A673 (cell line): ENCODE results near the gene POLR1D. TPM values are rescaled to one million over a fixed set of nuclear protein-coding genes. Genes with fewer than 3 reads are reported as not detected.
A peak's percentile ranks its signal among the peaks of the same experiment; 100 is the strongest.

Experiments used
- BruUV-seq: library from RNA; stranded (reverse); fragments of 400-500 nt; replicated peaks from 2 replicates; lab custom pipeline; 2021; lab: Mats Ljungman, UMichigan
- CTCF ChIA-PET: fragments of 300-600 bp; sonication (Branson Sonifier 250); formaldehyde crosslinking; loops from one replicate; lab custom pipeline; 2022; ENCODE audit warnings: antibody characterized with exemption; lab: Charles Lee
- POLR2A ChIA-PET: fragments of 300-600 bp; sonication (Branson Sonifier 250); formaldehyde crosslinking; loops from one replicate; lab custom pipeline; 2022; ENCODE audit warnings: antibody characterized with exemption; ENCODE audit not compliant: low non-redundant PET; lab: Charles Lee
- DNase-seq: peaks from one replicate; pipeline ENCODE4 v3.0.0-alpha.2; 2015; ENCODE audit warnings: low spot score
- H3K27ac ChIP-seq: fragments of 200-600 bp; sonication (generic); 2 replicates; pipeline ENCODE4 v1.5.1; 2016; ENCODE audit warnings: mixed run types, low read depth, mild to moderate bottlenecking, mixed read lengths, antibody characterized with exemption, low read length; ENCODE audit not compliant: poor library complexity, severe bottlenecking
- H3K27me3 ChIP-seq: fragments of 200-600 bp; sonication (generic); replicated peaks from 2 replicates; pipeline ENCODE4 v1.6.1; 2017; ENCODE audit warnings: mixed run types, low read depth, mild to moderate bottlenecking, mixed read lengths, antibody characterized with exemption, low read length; ENCODE audit not compliant: insufficient read depth, poor library complexity
- H3K36me3 ChIP-seq: fragments of 200-600 bp; sonication (generic); 2 replicates; pipeline ENCODE4 v1.6.1; 2016; ENCODE audit warnings: mixed run types, mild to moderate bottlenecking, mixed read lengths, antibody characterized with exemption, low read length; ENCODE audit not compliant: insufficient read depth, poor library complexity, severe bottlenecking
- H3K4me1 ChIP-seq: fragments of 200-600 bp; sonication (generic); 2 replicates; pipeline ENCODE4 v1.6.1; 2017; ENCODE audit warnings: mixed run types, mild to moderate bottlenecking, mixed read lengths, antibody characterized with exemption, low read length; ENCODE audit not compliant: insufficient read depth, poor library complexity, severe bottlenecking
- H3K4me3 ChIP-seq: fragments of 200-600 bp; sonication (generic); 2 replicates; pipeline ENCODE4 v1.5.1; 2016; ENCODE audit warnings: low read depth, mixed run types, mild to moderate bottlenecking, mixed read lengths, low read length; ENCODE audit not compliant: poor library complexity, severe bottlenecking
- H3K9me3 ChIP-seq: fragments of 200-600 bp; sonication (generic); 2 replicates; pipeline ENCODE4 v1.6.1; 2016; ENCODE audit warnings: mixed run types, low read depth, mild to moderate bottlenecking, mixed read lengths, antibody characterized with exemption, low read length; ENCODE audit not compliant: poor library complexity, severe bottlenecking
- CTCF ChIP-seq: fragments of 300-800, 200-600 bp; sonication (generic); conservative IDR thresholded peaks from 2 replicates; pipeline ENCODE4 v1.5.1; 2017; ENCODE audit warnings: low read depth, mild to moderate bottlenecking, antibody characterized with exemption, low read length, moderate library complexity, mixed read lengths
- EZH2 ChIP-seq: fragments of 200-600 bp; sonication (generic); IDR thresholded peaks from 2 replicates; pipeline ENCODE4 v1.6.1; 2017; ENCODE audit warnings: borderline replicate concordance, low read depth, mild to moderate bottlenecking, mixed read lengths, antibody characterized with exemption, low read length; ENCODE audit not compliant: poor library complexity, severe bottlenecking
- intact Hi-C: fragments of 100-400 bp; cut with micrococcal nuclease; formaldehyde crosslinking; loops from one replicate; pipeline ENCODE4 v1.10.0; 2022; ENCODE audit not compliant: unreplicated experiment
- total RNA-seq: library from RNA; stranded (reverse); gene quantifications from 2 replicates; pipeline ENCODE4 v1.2.3, GENCODE V29; 2021

POLR1D gene
- total RNA-seq, 1 experiment from 2014 or later: 116 TPM

DNA sequence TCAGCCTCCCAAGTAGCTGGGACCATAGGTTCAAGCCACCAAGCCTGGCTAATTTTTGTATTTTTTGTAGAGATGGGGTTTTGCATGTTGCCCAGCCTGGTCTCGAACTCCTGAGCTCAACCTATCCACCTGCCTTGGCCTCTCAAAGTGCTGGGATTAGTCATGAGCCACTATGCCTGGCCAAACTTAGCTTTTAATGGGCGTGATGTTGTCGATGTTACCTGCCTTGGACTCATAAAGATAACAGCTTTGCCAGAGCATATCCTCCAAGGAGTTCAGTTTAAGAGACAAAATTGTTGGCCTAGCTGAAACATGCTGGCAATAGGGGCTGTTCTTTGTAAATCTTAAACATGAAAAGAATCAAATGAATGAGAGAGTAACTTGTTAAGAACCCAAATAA lies 13.1 kb downstream of the POLR1D start:
- no peaks in the 10 kb centered on the region for H3K36me3 ChIP-seq
- no peaks in the 10 kb centered on the region for H3K9me3 ChIP-seq
- H3K27ac ChIP-seq: no peak overlapping the region
- CTCF ChIA-PET: no interaction called here
- H3K4me1 ChIP-seq: peaks cover 14% of the 10 kb centered on the region
- no peak for DNase-seq
- H3K27me3 ChIP-seq: no peaks in the 10 kb centered on the region
- POLR2A ChIA-PET: no interaction called here
- intact Hi-C loops: no loop called here
- no TSS peak for BruUV-seq
- H3K4me3 ChIP-seq: no peak overlapping the region
- TF ChIP-seq EZH2 (no peak), CTCF (no peak)

DNA sequence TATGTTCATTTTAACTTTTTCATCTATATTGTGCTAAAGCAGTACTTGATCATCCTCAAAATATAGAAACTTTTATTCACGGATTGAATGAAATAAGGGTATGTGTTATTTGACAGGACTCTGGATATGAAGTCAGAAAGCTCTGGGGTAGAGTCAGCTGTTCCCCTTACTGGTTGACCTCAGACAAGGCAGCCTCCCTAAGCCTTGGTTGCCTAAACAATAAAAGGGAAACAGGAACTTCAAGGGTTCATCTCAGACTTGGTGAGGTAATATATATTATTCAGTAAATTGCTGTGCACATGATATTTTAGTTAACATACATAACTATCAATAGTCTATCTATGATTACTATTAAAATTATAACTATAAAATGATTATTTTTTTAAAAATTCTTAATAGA lies 13.6 kb downstream of the POLR1D start:
- no peak overlapping the region for H3K4me3 ChIP-seq
- ChIA-PET POLR2A (no interaction called here), CTCF (no interaction called here)
- no peak overlapping the region for H3K27ac ChIP-seq
- peaks cover 14% of the 10 kb centered on the region for H3K4me1 ChIP-seq
- DNase-seq: no peak
- TF ChIP-seq CTCF: no peak
- TF ChIP-seq EZH2: no peak
- no peaks in the 10 kb centered on the region for H3K27me3 ChIP-seq
- intact Hi-C loops: no loop called here
- H3K36me3 ChIP-seq: no peaks in the 10 kb centered on the region
- no peaks in the 10 kb centered on the region for H3K9me3 ChIP-seq
- BruUV-seq: no TSS peak

- Histone ChIP-seq H3K36me3 (no peaks in the 10 kb centered on the region), H3K27ac (no peak overlapping the region), H3K27me3 (no peaks in the 10 kb centered on the region), H3K9me3 (no peaks in the 10 kb centered on the region), H3K4me3 (no peak overlapping the region), H3K4me1 (peaks cover 14% of the 10 kb centered on the region)
- no peak for TF ChIP-seq EZH2
- no peak for TF ChIP-seq CTCF
- CTCF ChIA-PET: no interaction called here
- intact Hi-C loops: no loop called here
- no TSS peak for BruUV-seq
- peak; percentile 17 for DNase-seq
- POLR2A ChIA-PET: no interaction called here
Observed at GRCh38 chr13:27636589-27637288, 15.0 kb downstream of the POLR1D start.
